PC-3 (cell line): ENCODE data around the gene CBX2. TPM values are rescaled to one million over a fixed set of nuclear protein-coding genes. Genes with fewer than 3 reads are reported as not detected.

Experiments
- ATAC-seq: fragments of 200-7000 bp; cut with Tn5 transposase; 2 replicates; pipeline ENCODE4 v1.9.1; 2020; ENCODE audit warnings: mild to moderate bottlenecking, moderate library complexity
- BruUV-seq: library from RNA; stranded (reverse); fragments of 400-500 nt; replicated peaks from 2 replicates; lab custom pipeline; 2021; lab: Mats Ljungman, UMichigan
- CTCF ChIA-PET: fragments of 300-600 bp; sonication (Branson Sonifier 250); formaldehyde crosslinking; loops from one replicate; lab custom pipeline; 2022; ENCODE audit warnings: antibody characterized with exemption; lab: Charles Lee
- POLR2A ChIA-PET: fragments of 300-600 bp; sonication (Branson Sonifier 250); formaldehyde crosslinking; loops from one replicate; lab custom pipeline; 2022; ENCODE audit warnings: antibody characterized with exemption; ENCODE audit not compliant: unreplicated experiment; lab: Charles Lee
- DNase-seq: peaks from one replicate; pipeline ENCODE4 v3.0.0-alpha.2; 2015
- H2AFZ ChIP-seq: fragments of 300-600 bp; sonication (generic); 2 replicates; pipeline ENCODE4 v1.6.0; 2016; ENCODE audit warnings: antibody characterized with exemption, low read length
- H3F3A ChIP-seq: fragments of 300-600 bp; sonication (generic); one replicate; pipeline ENCODE4 v1.6.0; 2017; ENCODE audit warnings: antibody characterized with exemption, low read length, control low read depth, mild to moderate bottlenecking; ENCODE audit not compliant: unreplicated experiment
- H3K27ac ChIP-seq: fragments of 300-600 bp; sonication (generic); 2 replicates; pipeline ENCODE4 v1.5.1; 2016; ENCODE audit warnings: mild to moderate bottlenecking, low read length
- H3K27me3 ChIP-seq: fragments of 300-600 bp; sonication (generic); 2 replicates; pipeline ENCODE4 v1.6.1; 2016; ENCODE audit warnings: low read length, mixed read lengths
- H3K36me3 ChIP-seq: fragments of 300-600 bp; sonication (generic); 2 replicates; pipeline ENCODE4 v1.6.1; 2016; ENCODE audit warnings: low read depth, mixed run types, low read length, mixed read lengths
- H3K4me1 ChIP-seq: fragments of 300-600 bp; sonication (generic); 2 replicates; pipeline ENCODE4 v1.5.1; 2016; ENCODE audit warnings: low read length; ENCODE audit not compliant: insufficient read depth
- H3K4me2 ChIP-seq: fragments of 300-600 bp; sonication (generic); 2 replicates; pipeline ENCODE4 v1.6.0; 2016; ENCODE audit warnings: low read length
- H3K4me3 ChIP-seq: fragments of 300-600 bp; sonication (generic); 2 replicates; pipeline ENCODE4 v1.5.1; 2016; ENCODE audit warnings: mild to moderate bottlenecking, low read length, mixed read lengths
- H3K79me2 ChIP-seq: fragments of 300-600 bp; sonication (generic); 2 replicates; pipeline ENCODE4 v1.6.1; 2017; ENCODE audit warnings: low read length, mixed read lengths
- H3K9ac ChIP-seq: fragments of 300-600 bp; sonication (generic); 2 replicates; pipeline ENCODE4 v1.6.0; 2016; ENCODE audit warnings: mild to moderate bottlenecking, low read length
- H3K9me2 ChIP-seq: fragments of 300-600 bp; sonication (generic); replicated peaks from 2 replicates; pipeline ENCODE4 v1.6.1; 2016; ENCODE audit warnings: mixed run types, low read length, mixed read lengths
- H3K9me3 ChIP-seq: fragments of 300-600 bp; sonication (generic); 2 replicates; pipeline ENCODE4 v1.6.1; 2016; ENCODE audit warnings: low read length, mixed read lengths
- H4K20me1 ChIP-seq: fragments of 300-600 bp; sonication (generic); 2 replicates; pipeline ENCODE4 v1.6.1; 2016; ENCODE audit warnings: low read length, mixed read lengths
- EZH2 ChIP-seq: fragments of 300-600 bp; sonication (generic); IDR thresholded peaks from one replicate; pipeline ENCODE4 v1.6.1; 2017; ENCODE audit warnings: antibody characterized with exemption, mild to moderate bottlenecking, low read length; ENCODE audit not compliant: unreplicated experiment
- EZH2phosphoT487 ChIP-seq: fragments of 300-600 bp; sonication (generic); IDR thresholded peaks from 2 replicates; pipeline ENCODE4 v1.6.1; 2018; ENCODE audit warnings: mild to moderate bottlenecking, antibody characterized with exemption, low read length, borderline replicate concordance
- intact Hi-C: fragments of 100-400 bp; cut with micrococcal nuclease; formaldehyde crosslinking; loops from 2 replicates; pipeline ENCODE4 v1.9.0; 2023
- total RNA-seq: library from RNA; depleted of rRNA; stranded (reverse); fragments of >200 nt; gene quantifications from 2 replicates; pipeline ENCODE4 v1.2.3, GENCODE V29; 2014
- TF ChIP-seq, protein P1 (sequence below): fragments of 300-600 bp; sonication (generic); conservative IDR thresholded peaks from 2 replicates; pipeline ENCODE4 v1.5.1; 2017; ENCODE audit warnings: antibody characterized with exemption, low read depth, mild to moderate bottlenecking, low read length

CBX2 gene
- total RNA-seq, 1 experiment from 2014 or later = 39.2 TPM

DNA sequence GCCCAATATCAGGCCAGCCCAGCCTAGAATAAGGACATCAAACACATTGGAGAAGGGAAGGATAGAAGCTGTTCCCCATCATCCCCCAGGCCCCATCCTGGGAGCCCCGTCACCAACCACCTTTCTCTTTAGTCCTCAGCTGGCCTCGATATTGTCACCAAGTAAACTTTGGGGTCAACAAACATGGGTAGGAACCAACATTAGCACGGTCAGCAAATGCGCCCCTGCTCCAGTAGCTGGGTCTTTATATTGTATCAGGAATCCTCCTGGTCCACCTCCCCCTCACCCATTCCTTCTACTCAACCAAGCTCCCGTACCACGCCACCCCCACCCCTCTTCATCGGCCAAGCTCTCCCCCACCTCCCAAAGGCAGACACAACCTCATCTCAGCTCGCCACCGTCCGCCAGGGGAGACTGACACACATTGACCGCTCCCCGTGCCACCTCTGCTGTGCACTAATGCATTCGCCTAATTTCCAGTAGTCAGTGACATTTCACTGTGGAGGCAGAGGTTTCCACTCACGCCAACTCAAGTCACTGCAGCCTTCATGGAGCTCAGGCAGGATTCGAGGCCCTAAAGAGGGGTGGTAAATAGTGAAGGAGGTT lies 20.7 kb upstream of the CBX2 start:
- CTCF ChIA-PET = no interaction called here
- Histone ChIP-seq H3K79me2 (no peaks in the 10 kb centered on the region), H3F3A (no peaks in the 10 kb centered on the region), H3K27ac (no peak overlapping the region), H3K4me2 (no peak overlapping the region), H2AFZ (no peak overlapping the region), H3K36me3 (no peaks in the 10 kb centered on the region), H3K27me3 (no peaks in the 10 kb centered on the region), H3K9me3 (no peaks in the 10 kb centered on the region), H3K4me1 (peaks cover under 1% of the 10 kb centered on the region; the same call in 1 of the 2 replicates), H3K9me2 (no peaks in the 10 kb centered on the region), H4K20me1 (no peaks in the 10 kb centered on the region), H3K4me3 (no peak overlapping the region), H3K9ac (no peak overlapping the region)
- intact Hi-C loops = no loop called here
- BruUV-seq = no TSS peak
- no peak for ATAC-seq
- no peak for DNase-seq
- POLR2A ChIA-PET = no interaction called here
- TF ChIP-seq, protein P1, sequence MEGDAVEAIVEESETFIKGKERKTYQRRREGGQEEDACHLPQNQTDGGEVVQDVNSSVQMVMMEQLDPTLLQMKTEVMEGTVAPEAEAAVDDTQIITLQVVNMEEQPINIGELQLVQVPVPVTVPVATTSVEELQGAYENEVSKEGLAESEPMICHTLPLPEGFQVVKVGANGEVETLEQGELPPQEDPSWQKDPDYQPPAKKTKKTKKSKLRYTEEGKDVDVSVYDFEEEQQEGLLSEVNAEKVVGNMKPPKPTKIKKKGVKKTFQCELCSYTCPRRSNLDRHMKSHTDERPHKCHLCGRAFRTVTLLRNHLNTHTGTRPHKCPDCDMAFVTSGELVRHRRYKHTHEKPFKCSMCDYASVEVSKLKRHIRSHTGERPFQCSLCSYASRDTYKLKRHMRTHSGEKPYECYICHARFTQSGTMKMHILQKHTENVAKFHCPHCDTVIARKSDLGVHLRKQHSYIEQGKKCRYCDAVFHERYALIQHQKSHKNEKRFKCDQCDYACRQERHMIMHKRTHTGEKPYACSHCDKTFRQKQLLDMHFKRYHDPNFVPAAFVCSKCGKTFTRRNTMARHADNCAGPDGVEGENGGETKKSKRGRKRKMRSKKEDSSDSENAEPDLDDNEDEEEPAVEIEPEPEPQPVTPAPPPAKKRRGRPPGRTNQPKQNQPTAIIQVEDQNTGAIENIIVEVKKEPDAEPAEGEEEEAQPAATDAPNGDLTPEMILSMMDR = no peak
- TF ChIP-seq EZH2 (no peak), EZH2phosphoT487 (no peak)

DNA sequence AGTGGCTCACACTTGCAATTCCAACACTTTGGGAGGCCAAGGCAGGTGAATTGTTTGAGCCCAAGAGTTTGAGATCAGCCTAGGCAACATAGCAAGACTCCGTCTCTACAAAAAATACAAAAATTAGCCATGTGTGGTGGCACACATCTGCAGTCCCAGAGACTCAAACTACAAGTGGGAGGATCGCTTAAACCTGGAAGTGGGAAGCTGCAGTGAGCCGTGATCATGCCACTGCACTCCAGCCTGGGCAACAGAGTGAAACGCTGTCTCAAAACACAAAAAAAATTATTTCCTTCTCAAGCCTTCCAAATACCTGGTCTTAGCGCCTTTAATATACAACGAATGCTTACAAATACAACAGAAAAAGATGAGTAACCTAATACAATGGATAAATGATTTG lies 19.7 kb upstream of the CBX2 start:
- ChIA-PET CTCF (no interaction called here), POLR2A (no interaction called here)
- Histone ChIP-seq H4K20me1 (no peaks in the 10 kb centered on the region), H3K9me3 (no peaks in the 10 kb centered on the region), H3K9ac (no peak overlapping the region), H3K79me2 (no peaks in the 10 kb centered on the region), H3K4me3 (no peak overlapping the region), H3K36me3 (no peaks in the 10 kb centered on the region), H3K27ac (no peak overlapping the region), H3K4me2 (no peak overlapping the region), H3K9me2 (no peaks in the 10 kb centered on the region), H2AFZ (no peak overlapping the region), H3K27me3 (no peaks in the 10 kb centered on the region), H3F3A (no peaks in the 10 kb centered on the region), H3K4me1 (no peaks in the 10 kb centered on the region)
- DNase-seq = no peak
- ATAC-seq = no peak
- intact Hi-C loops = no loop called here
- no TSS peak for BruUV-seq
- TF ChIP-seq EZH2phosphoT487 (no peak), EZH2 (no peak)
- TF ChIP-seq, protein P1 = no peak

DNA sequence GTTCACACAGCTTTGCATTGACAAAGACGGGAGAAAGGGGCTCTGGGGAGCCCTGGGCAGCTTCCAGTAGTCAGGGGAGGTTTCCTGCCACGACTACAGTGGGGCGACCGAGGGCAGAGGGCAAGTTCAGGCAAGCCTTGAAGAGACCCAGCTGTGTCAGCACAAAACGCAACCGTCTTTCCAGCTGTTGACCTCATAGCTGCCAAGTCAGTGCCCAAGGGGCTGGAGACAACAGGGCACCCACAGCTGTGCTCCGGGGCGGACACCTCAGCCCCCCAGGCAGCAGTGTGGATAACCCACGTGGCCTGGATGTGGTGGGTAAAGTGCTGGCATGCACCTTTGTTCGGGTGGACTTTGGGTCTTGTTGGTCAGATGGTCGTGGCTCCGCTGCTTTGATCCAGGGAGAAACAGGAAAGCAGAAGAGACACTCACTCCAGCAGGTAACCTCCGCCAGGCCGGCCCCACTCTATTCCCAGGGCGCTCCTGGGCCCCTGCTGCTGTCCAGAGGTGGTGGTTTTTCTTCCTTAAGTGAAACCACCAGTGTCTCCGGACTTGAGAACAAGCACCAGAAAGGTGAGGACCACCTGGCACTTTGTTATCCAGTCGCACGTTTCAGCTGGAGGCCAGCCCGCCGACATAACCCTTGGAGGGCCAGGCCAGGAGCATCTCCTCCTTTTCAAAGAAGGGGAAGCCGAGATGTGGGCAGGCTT lies 17.6 kb upstream of the CBX2 start:
- BruUV-seq = no TSS peak
- no peaks in the 10 kb centered on the region for H3K9me3 ChIP-seq
- TF ChIP-seq, protein P1 = no peak
- no peak for TF ChIP-seq EZH2phosphoT487
- no peak for TF ChIP-seq EZH2
- H3K9me2 ChIP-seq = no peaks in the 10 kb centered on the region
- intact Hi-C loops = no loop called here
- ATAC-seq (no peak), DNase-seq (no peak)
- H3K27ac ChIP-seq = no peak overlapping the region
- no peaks in the 10 kb centered on the region for H3K27me3 ChIP-seq
- ChIA-PET CTCF (no interaction called here), POLR2A (no interaction called here)
- no peaks in the 10 kb centered on the region for H3K79me2 ChIP-seq
- H3K9ac ChIP-seq = no peak overlapping the region
- H3K4me3 ChIP-seq = no peak overlapping the region
- no peaks in the 10 kb centered on the region for H3F3A ChIP-seq
- no peaks in the 10 kb centered on the region for H3K4me1 ChIP-seq
- no peak overlapping the region for H3K4me2 ChIP-seq
- no peaks in the 10 kb centered on the region for H3K36me3 ChIP-seq
- no peak overlapping the region for H2AFZ ChIP-seq
- H4K20me1 ChIP-seq = no peaks in the 10 kb centered on the region
